ENCODE data around the gene FDX2.

GRCh38 chr19:10329555-10329954 is 13.7 kb upstream of the FDX2 start:
- TF ChIP-seq CTCF (CRISPR knock-in tag; IDR thresholded peaks at IDR 0.05) (no peak), RFXANK (CRISPR knock-in tag; IDR thresholded peaks at IDR 0.05) (no peak), KAT2B (IDR thresholded peaks at IDR 0.05; ENCODE audit: borderline replicate concordance, low read depth, low read length) (no peak), ELF4 (CRISPR knock-in tag; IDR thresholded peaks at IDR 0.05; ENCODE audit: borderline replicate concordance) (no peak), STAG1 (CRISPR knock-in tag; IDR thresholded peaks at IDR 0.05) (no peak)
